Pancreas (tissue), 10 donors: Measurements from ENCODE around the gene ITIH1. TPM values are rescaled to one million over a fixed set of nuclear protein-coding genes. Genes with fewer than 3 reads are reported as not detected.
A peak's percentile ranks its signal among the peaks of the same experiment; 100 is the strongest.

Experiments
- ATAC-seq, 4 donors: fragments of 200-7000 bp; cut with Tn5 transposase; one replicate each; pipeline versions ENCODE4 v1.8.0 to v1.9.1; 2020; ENCODE audit warnings: mild to moderate bottlenecking in 4 of 4, moderate library complexity in 4 of 4
- DNase-seq, 6 donors: peaks; one replicate each; pipeline ENCODE4 v3.0.0-alpha.2; 2020
- FAIRE-seq: peaks from 2 replicates; lab custom pipeline; 2012; peaks lifted over from hg19 to GRCh38; lab: Jason Lieb, UNC
- H3K27ac ChIP-seq, 4 donors: fragments of 200-600 bp; sonication (generic); 1 replicate in 3 of 4; 2 replicates in 1 of 4; pipeline versions ENCODE4 v1.5.0 to v1.8.0; 2020
- H3K27me3 ChIP-seq, 4 donors: fragments of 200-600 bp; one replicate each; pipeline ENCODE4 v1.8.0; 2021
- H3K36me3 ChIP-seq, 3 donors: fragments of 200-600 bp; sonication (generic) in 1 of 3; one replicate each; pipeline versions ENCODE4 v1.5.0 to v1.8.0; 2020 to 2021
- H3K4me1 ChIP-seq, 3 donors: fragments of 200-600 bp; one replicate each; pipeline ENCODE4 v1.8.0; 2021
- H3K4me3 ChIP-seq, 4 donors: fragments of 200-600 bp; sonication (generic) in 2 of 4; one replicate each; pipeline versions ENCODE4 v1.5.0 to v1.8.0; 2020 to 2021
- H3K9me3 ChIP-seq, 4 donors: fragments of 200-600 bp; one replicate each; pipeline ENCODE4 v1.8.0; 2021
- WGBS, 2 donors: extraction: QIAGEN DNeasy Blood & Tissue Kit; methylation state at CpG; one replicate each; pipeline ENCODE4 v1.1.7; 2013; 5-methylcytosine and 5-hydroxymethylcytosine counted together
- intact Hi-C, 3 donors: fragments of 100-400 bp; cut with DNase I; formaldehyde crosslinking; loops; one replicate each; pipeline versions ENCODE4 v1.11.1 to v1.14.2; 2022
- polyA plus RNA-seq, 2 donors: library from polyadenylated mRNA; stranded (reverse); fragments of 200-250 nt; gene quantifications; one replicate each; pipeline ENCODE4 v1.2.3, GENCODE V29; 2013
- total RNA-seq, 6 donors: library from RNA; stranded (reverse); fragmentation: NEBNext Ultra II Directional in 4 of 6; extraction: Animal tissue kit (Norgen Biotek cat#: 25700) in 4 of 6; gene quantifications; one replicate each; pipeline versions ENCODE4 v1.2.1 to v1.2.4, GENCODE V29; 2021 to 2023
- TF ChIP-seq, protein P1 (sequence below), 4 donors: fragments of 200-600 bp; sonication (generic) in 3 of 4; IDR thresholded peaks; one replicate each; pipeline versions ENCODE4 v1.5.0 to v1.8.0; 2021; ENCODE audit warnings: antibody characterized with exemption in 4 of 4
- donor health status: healthy with polysubstance abuse.
- donor health status: DM: no; HTN: no; CAD: no; lungs with moderate emphysema.
- donor health status: DM: no; HTN: no; CAD: no.
- donor health status: control.
- donor health status: control.
- donor health status: Bipolar disorder and iron deficiency.
- donor health status: DM: yes; HTN: yes; CAD: no.
- donor health status: DM: no; HTN: no; CAD: no.
- donor health status: DM: no; HTN: no; CAD: no.
- donor health status: DM: yes; HTN: yes; CAD: no.

ITIH1 gene
- total and polyA plus RNA-seq, 8 donors = 0.32 to 1.9 (median 0.51) TPM; not detected in 1

DNA sequence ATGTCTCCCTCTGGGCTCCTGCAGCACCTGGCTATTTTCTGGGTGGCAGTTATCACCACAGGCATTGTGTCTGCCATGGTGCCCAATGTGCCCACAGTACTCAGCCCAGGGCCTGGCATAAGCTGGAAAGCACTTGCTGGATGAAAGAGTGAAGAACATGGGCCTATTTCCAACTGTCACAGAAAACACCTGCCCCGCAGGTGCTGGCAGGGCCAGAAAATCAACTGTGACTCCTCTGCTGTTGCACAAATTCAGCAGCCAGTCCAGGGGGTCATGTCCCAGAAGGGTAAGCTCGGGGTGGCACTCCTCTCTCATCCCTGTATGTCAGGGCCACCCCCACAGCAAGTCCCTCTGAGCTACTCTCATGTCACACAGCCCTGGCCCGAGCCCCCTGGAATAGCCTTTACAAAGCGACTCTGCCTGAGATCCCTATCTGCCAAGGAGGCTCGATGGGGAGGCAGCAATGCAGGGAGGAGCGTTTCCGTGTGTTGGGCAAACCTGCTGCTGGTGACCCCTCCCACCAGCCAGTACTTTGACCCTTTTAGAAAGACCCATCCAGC, 34.1 kb downstream of the ITIH1 start:
- no peak overlapping the region for H3K27ac ChIP-seq
- TF ChIP-seq, protein P1, sequence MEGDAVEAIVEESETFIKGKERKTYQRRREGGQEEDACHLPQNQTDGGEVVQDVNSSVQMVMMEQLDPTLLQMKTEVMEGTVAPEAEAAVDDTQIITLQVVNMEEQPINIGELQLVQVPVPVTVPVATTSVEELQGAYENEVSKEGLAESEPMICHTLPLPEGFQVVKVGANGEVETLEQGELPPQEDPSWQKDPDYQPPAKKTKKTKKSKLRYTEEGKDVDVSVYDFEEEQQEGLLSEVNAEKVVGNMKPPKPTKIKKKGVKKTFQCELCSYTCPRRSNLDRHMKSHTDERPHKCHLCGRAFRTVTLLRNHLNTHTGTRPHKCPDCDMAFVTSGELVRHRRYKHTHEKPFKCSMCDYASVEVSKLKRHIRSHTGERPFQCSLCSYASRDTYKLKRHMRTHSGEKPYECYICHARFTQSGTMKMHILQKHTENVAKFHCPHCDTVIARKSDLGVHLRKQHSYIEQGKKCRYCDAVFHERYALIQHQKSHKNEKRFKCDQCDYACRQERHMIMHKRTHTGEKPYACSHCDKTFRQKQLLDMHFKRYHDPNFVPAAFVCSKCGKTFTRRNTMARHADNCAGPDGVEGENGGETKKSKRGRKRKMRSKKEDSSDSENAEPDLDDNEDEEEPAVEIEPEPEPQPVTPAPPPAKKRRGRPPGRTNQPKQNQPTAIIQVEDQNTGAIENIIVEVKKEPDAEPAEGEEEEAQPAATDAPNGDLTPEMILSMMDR (IDR thresholded peaks at IDR 0.05) = no peak
- 59 to 76% methylated on average over 7 of the region's 7 CpGs for WGBS, 2 donors
- H3K9me3 ChIP-seq = no peaks in the 10 kb centered on the region
- H3K36me3 ChIP-seq = no peaks in the 10 kb centered on the region
- intact Hi-C loops = no loop called here
- ATAC-seq (peak in 2 of 4 donors; percentile 8 to 16), DNase-seq (no peak), FAIRE-seq (no peak)
- no peaks in the 10 kb centered on the region for H3K27me3 ChIP-seq
- no peaks in the 10 kb centered on the region for H3K4me1 ChIP-seq
- no peak overlapping the region for H3K4me3 ChIP-seq

DNA sequence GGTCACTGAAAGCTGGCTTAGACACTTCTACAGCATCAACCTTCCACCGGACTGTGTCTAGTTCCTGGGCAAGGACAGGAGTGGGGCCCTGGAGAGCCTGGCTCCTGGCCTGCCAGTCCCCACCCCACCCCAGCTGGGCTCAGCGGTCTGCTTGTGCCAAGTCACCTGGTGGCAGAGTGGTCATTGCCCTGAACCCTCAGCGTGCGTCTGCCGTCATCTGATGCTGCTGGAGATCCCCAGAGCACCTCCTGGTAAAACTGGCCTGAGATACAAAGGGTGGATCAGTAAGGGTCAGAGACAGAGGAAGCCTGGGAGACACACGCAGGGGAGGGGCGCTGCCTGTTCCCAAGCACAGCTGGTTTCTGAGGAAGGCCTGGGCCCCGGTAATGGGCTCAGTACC, 36.4 kb downstream of the ITIH1 start:
- no peaks in the 10 kb centered on the region for H3K36me3 ChIP-seq
- H3K4me1 ChIP-seq = no peaks in the 10 kb centered on the region
- intact Hi-C loops = no loop called here
- H3K27ac ChIP-seq = no peak overlapping the region
- 87 to 90% methylated on average over 8 of the region's 8 CpGs for WGBS, 2 donors
- TF ChIP-seq, protein P1 (IDR thresholded peaks at IDR 0.05) = no peak
- ATAC-seq = no peak
- H3K9me3 ChIP-seq = no peaks in the 10 kb centered on the region
- FAIRE-seq = no peak
- no peak overlapping the region for H3K4me3 ChIP-seq
- DNase-seq = no peak
- no peaks in the 10 kb centered on the region for H3K27me3 ChIP-seq

DNA sequence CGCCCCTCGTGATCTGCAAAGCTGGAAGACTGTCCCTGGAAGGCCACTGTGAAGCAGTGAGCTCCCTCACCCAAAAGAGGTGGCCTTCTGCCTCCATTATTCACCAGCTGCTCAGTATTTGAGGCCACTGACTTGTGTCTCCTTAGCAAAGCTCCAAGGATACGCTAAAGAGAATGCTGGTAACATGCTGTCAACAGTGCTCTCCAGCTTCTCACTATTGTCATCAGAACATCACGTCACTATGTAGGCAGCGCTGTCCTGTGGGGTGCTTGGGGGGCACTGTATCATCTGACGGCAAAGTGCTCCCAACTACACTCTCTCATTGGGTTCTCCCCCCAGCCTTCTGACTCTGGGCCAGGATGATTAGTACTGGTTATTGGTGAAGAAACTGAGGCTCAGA, 38.8 kb downstream of the ITIH1 start:
- no peak for DNase-seq
- Histone ChIP-seq H3K4me3 (no peak overlapping the region), H3K27me3 (no peaks in the 10 kb centered on the region), H3K4me1 (no peaks in the 10 kb centered on the region), H3K36me3 (no peaks in the 10 kb centered on the region), H3K27ac (no peak overlapping the region), H3K9me3 (no peaks in the 10 kb centered on the region)
- TF ChIP-seq, protein P1 (IDR thresholded peaks at IDR 0.05) = no peak
- intact Hi-C loops = no loop called here
- FAIRE-seq = no peak
- 87 to 97% methylated on average over 6 of the region's 6 CpGs for WGBS, 2 donors
- no peak for ATAC-seq

DNA sequence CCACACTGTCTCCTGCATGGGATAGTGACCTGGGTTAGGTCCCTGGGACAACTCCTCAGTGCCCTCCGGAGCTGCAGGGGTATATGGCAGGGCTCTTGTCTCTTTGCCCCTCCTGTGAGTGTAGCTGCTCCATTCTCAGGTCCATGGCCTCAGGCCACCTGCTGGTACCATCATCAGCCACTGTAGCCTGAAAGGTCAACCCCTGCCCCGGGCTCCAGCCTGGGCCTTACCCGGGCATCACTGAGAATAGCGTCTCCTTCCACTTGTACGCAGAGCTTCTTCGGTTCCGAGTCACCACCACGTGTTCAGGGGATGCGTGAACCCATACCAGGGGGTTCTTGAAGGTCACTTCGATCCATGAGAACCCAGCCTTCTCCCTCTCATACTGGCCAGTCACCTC, 39.3 kb downstream of the ITIH1 start:
- intact Hi-C loops = no loop called here
- FAIRE-seq = no peak
- ATAC-seq = no peak

DNA sequence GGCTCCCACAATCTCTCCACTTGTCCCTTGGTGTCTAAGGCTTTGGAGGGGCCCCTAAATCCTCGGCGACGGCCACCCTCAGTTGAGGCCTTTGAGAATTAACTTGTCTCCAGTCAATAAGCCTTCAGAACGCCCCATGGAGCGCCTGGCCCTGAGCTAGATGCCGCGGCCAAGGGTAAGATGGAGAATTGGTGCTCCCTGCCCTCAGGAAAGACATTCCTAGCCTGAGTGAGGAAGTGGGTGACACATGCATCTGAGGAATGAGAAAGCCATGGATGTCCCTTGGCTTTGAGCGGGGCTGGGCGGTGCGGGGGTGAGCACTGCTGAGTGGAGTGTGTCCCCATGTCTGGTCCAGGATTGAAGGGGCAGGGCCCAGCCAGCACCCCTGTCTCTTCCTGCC, 39.8 kb downstream of the ITIH1 start:
- TF ChIP-seq, protein P1 (IDR thresholded peaks at IDR 0.05) = no peak
- 92 to 95% methylated on average over 10 of the region's 10 CpGs for WGBS, 2 donors
- Histone ChIP-seq H3K27me3 (no peaks in the 10 kb centered on the region), H3K36me3 (no peaks in the 10 kb centered on the region), H3K9me3 (no peaks in the 10 kb centered on the region), H3K4me1 (no peaks in the 10 kb centered on the region), H3K27ac (no peak overlapping the region), H3K4me3 (no peak overlapping the region)
- DNase-seq (no peak), ATAC-seq (no peak), FAIRE-seq (no peak)
- intact Hi-C loops = no loop called here

More for the DNA sequence above, 39.3 kb downstream of the ITIH1 start:
- no peaks in the 10 kb centered on the region for H3K9me3 ChIP-seq
- H3K4me1 ChIP-seq = no peaks in the 10 kb centered on the region
- 92 to 95% methylated on average over 10 of the region's 10 CpGs for WGBS, 2 donors
- no peaks in the 10 kb centered on the region for H3K27me3 ChIP-seq
- DNase-seq = no peak
- no peaks in the 10 kb centered on the region for H3K36me3 ChIP-seq
- H3K4me3 ChIP-seq = no peak overlapping the region
- H3K27ac ChIP-seq = no peak overlapping the region
- TF ChIP-seq, protein P1 (IDR thresholded peaks at IDR 0.05) = no peak
